Right renal pelvis (tissue), 4 donors: ENCODE data around the gene PFKFB4. TPM values are rescaled to one million over a fixed set of nuclear protein-coding genes. Genes with fewer than 3 reads are reported as not detected.
"Not testable (repeated sequence)": the region's sequence is repeated elsewhere in the genome, so short reads cannot be mapped to it uniquely, and the experiment has no call there.

Experiments
- DNase-seq, 4 donors: peaks; one replicate each; pipeline ENCODE4 v3.0.0-alpha.2; 2013; ENCODE audit warnings: low read depth in 4 of 4, low spot score in 3 of 4, missing footprints in 1 of 4
- polyA plus RNA-seq, 4 donors: library from polyadenylated mRNA; unstranded; fragments of 120-200 nt; gene quantifications; one replicate each; pipeline ENCODE4 v1.2.1, GENCODE V29; 2013; ENCODE audit not compliant: insufficient read length in 4 of 4

PFKFB4 gene
- polyA plus RNA-seq, 4 donors: 3.9 to 5.4 (median 4.9) TPM

DNA sequence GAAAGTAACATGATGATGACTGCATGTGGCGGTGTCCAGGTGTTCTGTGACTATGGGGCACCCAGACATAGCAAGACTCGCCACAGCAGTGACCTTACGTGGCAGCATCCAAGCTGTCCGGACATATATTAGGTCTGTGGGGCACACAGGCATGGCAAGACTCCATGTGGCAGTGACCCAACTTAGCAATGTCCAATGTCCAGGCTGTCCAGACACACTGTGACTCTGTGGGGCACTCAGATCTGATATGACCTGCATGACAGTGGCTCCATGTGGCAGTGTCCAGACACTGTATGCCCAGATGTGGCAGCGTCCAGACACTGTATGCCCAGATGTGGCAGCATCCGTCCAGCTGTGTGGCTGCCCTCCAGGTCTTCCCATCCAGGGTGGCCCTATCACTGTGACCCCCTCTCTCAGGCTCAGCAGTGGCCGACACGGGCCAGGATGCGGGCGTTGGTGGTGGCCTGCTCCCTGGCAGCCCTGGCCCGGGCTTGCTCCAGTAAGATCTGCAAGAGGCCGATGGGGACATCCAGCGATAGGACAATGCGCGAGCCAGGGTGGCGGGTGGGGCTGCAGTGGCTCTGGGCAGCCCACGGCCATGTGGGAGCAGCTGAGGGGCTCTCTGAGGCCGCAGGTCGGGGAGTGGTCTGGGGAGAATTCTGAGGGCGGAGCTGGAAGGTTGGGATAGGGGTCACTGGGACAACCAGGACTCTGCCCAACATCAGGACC is 5.9 kb upstream of the PFKFB4 start:
- DNase-seq: no peak

DNA sequence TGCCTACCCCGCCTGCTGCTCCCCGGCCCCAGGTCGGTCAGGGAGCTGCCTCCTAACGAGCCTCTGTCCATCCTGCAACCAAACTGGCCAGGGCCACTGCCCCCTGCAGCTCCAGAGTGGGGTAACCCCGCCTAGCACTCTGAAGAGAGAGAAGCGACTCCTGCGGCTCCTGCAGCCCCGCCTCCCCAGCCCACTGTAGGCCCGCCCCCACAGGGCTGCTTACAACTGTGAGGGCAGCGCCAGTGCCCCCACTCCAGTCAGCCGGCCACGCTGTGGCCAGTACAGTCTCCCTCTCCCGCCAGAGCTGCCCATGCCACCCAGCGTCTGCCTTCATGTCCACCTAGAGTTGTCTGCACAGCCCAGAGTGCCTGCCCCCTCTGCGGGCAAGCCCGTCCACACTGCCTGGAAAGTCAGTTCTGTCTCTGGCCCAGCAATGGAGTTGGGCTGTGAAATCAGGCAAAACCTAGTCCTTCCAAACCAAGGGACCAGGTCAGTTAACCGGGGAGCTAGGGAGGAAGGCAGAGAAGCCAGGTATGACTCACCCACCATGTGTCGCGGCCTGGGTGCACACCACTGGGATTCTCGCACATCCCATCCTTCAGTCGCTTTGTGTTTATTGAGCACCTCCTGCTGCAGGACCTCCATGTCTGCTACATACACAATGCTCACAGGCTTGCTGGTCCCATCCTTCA is 4.6 kb upstream of the PFKFB4 start:
- no peak for DNase-seq

DNA sequence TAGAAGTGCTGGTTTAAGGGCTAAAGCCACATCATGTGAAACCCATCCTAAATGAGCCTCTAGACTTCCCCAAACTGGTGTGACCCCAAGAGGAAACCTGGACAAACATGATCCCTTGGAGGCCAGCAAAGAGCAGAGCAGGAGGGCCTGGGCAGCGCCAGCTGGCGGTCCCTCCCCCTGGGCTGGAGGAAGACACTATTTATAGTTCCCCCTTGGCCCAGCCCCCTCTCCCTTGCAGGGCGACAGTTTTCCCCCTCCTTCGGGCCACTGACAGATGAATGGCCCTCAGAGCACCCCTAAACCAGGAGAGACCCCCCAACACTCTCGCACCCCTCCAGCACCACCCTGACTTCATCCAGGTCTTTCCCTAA is 4.0 kb upstream of the PFKFB4 start:
- DNase-seq: no peak

DNA sequence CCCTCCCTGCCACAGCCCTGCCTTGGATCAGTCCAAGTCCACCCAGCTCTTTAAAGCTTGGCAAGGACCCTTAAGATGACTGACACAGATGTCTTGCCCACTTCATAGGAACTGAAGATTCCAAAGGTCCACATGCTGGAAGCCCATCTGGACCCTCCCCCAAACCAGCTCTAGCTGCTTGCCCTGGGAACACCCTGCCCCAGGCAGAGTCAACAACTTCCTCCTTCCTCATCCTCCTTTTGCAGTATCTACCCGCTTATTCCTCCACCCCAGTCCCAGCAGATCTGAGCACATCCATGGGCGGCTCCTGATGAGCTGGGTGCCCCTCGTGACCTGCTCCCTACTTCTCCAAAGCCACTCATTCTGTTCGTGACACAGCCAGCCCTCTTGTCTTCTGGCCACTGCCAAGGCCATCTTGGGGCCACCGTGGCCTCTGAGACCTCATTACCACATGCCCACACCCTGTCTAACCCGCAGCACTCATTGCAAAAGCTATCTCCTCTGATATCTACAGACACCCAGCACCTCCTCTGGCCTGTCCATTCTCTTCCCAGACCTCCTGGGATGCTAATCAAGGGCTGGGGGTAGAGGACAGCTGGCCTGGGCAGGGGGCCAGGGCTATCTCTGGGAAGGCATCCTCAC is 2.0 kb upstream of the PFKFB4 start:
- no peak for DNase-seq

DNA sequence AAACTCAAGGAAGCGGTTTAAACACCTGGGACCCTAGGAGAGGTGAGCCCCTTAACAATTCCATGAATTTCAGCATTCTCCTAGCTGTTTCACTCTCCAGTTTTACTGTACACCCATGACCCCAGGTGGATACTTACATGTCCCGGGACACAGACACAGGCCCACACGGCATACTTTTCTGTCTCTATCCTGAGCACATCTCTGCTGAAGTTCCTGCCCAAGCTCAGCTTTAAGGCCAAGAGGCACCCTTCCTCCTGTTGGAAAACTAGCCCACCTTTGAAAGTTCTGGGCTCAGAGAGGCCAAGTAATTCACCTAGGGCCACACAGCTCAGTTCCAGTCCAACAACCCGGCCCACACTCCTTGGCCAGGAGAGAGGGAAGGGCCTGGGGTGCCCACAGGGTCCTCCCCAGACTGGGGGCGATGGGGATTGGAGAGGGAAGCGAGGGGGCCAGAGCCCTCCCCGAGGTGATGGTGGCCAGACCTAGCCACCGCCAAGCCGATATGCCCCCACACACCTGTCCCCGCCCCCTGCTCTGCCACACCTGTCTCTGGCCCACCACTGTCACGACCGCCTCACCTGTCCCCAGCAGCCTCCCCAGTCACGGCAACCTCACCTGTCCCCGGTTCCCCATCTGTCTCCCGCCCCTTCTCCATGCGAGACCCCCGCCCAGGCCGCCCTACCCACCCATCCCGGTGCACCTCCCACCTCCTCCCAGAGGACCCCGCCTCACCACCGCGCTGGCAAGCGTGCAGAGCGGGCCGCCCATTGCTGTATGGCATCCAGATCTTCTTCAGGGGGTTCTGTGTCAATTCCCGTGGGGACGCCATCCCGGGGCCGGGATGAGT is 431 bp downstream of the PFKFB4 start:
- DNase-seq: no peak

DNA sequence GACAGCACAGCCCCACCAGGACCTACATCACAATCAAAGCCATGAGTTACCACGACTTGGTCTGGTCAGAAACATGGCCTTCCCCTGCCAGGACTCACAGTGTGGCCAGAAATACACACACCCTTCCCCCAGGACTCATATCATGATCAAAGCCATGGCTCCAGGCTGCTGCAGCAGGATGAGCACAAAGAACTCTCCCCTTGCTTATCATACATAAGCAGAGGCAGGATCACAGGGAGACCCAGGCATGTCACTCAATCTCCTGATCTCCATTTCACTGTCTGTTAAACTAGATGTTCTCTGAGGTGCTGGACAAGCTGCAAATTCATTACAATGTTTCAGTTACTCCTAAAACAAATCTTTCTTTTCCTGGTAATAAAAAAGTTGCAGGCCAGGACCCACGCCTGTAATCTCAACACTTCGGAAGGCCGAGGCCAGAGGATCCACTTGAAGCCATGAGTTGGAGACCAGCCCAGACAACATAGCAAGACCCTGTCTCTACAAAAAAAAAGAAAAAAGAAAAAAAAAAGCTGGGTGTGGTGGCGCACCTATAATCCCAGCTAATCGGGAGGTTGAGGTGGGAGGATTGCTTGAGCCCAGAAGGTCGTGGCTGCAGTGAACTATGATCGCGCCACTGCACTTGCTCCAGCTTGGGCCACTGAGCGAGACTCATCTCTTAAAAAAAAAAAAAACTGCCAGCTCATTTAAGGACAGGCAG is 1.2 kb downstream of the PFKFB4 start:
- DNase-seq: no peak

DNA sequence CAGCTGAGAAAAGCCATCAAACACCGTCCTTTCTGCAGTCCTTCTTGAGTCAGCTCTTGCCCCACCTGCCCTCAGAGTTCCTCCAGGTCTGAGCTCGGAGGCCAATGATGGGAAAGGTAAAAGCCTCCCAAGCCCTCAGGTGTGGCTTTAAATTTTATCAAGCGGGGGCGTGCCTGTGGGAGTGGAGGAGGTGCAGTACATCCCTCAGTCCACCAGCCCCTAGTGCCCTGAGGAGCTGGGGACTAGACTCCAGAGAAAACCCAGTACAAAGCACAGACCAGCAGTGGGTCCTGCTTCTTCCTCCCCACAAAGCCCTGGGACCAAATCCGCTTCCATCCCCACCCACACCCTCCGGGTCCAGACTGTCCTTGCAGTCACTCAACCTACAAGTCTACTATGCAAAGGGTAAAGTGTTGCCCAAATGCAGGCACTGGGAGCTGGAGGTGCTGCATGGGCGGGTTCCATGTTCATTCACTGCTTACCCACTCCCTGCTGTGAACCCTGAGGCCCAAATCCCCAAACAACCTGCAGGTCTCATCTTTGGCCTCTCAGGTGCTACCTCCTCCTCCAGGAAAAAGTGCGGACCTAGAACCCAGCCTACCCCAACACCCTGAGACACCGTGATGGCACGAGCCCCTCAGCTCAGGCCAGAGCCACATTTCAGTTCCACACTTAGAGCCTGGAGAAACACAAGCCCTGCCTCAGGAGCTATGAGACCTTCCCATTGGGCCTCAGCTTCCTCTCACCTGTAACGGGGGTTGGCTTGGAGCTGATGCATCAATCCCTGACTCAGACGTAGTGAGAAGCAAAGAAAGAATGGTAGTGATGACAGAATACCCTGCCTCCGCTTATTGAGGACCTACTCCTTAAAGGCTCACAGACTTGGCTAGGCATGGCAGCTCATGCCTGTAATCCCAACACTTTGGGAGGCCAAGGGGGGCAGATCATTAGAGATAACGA is 2.4 kb downstream of the PFKFB4 start:
- no peak for DNase-seq

DNA sequence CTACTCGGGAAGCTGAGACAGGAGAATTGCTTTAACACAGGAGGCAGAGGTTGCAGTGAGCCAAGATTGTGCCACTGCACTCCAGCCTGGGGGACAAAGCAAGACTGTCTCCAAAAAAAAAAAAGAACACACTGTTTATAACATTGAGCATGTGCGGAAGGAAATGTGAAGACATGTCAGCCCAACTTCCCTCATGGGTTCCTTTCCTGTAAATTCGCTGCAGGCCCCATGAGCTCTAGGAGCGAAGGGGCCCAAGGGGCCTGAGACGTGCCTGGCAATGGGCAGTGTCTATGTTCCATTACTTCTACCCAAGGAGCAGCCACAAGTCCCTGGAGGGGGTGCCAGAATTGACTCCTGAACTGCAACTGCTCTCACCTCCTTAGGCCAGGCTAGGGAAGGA is 3.2 kb downstream of the PFKFB4 start:
- no peak for DNase-seq

DNA sequence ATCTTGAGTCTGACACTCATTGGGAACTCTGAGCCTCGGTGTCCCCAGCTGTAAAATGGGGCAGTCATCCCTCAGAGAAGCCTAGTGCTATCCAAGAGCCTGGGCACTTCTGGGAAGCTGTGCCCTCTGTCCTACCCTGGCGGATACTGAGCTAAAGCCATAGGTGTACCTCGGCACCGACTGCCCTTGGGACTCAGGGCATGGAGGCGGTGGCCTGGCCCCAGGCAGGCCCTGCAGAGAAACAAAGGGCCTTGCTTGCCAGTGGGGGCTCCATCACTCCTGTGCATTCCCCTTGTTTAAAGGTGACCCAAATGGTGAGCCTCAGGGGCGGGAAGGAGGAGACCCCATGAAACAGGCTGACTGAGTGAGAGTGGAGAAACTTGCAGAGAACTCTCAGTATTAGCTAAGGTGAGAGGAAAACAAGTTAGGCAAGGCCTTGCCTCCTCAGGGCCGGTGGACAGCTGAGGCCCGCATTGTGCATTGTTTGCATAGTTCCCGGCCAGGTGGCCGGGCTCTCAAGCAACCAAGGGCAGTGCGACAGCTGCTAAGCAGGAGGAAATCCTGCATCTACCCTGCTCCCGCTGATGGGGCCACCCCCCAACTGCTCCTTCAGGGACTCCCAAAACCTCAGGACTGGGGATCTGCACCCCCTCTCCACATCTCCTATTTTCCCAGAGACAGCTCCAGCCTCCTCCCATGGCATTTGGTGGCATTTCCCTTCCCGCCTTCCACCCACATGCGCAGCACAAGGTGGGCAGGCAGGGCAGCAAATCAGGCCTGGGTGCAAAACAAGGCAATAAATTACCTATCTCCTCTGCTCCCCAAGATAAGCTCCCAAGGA is 4.3 kb downstream of the PFKFB4 start:
- DNase-seq: no peak

DNA sequence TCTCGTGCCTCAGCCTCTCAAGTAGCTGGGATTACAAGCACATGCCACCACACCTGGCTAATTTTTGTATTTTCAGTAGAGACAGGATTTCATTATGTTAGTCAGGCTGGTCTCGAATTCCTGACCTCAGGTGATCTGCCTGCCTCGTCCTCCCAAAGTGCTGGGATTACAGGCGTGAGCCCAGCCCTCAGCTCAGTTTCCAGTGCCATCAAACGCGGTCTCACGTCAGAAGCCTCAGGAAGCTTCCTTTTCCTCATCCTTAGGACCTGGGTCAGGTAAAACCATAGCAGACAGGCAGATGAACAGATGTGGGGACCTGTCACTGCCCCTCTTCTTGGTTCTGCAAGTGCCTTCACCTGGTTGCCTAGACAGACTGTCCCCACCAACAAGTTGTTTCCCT is 5.0 kb downstream of the PFKFB4 start:
- not testable (repeated sequence) for DNase-seq

DNA sequence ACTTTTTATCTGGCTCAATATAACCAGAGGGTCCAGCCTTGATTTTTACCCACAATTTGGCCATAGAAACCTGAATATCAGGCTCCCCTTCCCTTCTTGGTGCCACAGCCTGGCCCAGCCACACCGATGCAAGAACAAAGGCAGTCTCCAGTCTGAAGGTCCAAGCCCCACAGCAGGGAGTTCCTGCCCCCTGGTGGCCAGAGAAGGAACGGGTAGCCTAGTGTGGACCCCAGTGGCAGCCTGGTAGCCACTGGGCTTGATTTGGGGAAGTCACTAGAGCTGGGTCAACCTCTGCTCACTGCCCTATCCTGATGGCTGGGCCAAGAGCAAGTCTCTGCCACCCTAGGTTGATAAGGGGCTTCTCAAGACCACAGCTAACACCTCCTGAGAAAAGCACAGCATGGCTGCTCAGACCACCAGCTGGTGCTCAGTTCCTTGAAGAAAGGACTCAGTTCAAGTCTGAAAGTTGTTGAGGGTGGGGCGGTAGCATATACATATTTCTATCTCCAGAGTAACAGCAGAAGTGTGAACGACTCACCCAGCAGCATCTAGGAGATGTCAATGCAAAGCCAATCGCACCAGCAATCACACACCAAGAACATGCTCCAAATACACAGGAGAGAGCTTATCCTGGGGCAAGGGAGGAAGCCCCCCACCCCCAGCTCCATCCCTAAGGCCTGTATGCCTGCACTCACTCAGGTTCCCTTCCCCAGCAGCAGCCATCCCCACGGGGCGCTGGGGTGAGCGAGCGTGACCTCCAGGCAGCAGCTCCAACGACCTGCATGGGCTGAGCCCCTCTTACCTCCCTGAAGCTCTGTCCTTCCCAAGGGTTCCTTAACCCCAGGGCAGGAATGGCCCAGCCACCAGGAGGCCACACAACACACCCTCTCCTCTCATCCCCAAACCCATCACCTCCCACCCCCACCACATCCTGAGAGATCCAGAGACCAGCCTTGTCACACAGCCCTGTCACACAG is 7.6 kb downstream of the PFKFB4 start:
- peak; percentile 53 to 69 (median 64) for DNase-seq

DNA sequence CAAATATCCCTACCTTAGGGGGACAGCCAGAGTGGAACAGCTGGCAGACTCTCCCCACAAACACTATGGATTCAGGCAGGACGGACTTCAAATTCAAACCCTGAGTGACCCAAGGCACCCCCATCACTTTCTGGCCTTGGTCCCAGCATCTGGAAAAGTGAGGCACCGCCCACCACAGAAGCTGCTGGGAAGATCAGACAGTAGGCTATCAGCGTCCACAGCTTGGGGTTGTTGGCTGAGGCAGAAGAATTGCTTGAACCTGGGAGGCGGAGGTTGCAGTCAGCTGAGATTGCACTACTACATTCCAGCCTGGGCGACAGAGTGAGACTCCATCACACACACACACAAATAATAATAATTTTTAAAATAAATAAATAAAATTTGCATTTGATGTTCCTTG is 8.5 kb downstream of the PFKFB4 start:
- DNase-seq: no peak

DNA sequence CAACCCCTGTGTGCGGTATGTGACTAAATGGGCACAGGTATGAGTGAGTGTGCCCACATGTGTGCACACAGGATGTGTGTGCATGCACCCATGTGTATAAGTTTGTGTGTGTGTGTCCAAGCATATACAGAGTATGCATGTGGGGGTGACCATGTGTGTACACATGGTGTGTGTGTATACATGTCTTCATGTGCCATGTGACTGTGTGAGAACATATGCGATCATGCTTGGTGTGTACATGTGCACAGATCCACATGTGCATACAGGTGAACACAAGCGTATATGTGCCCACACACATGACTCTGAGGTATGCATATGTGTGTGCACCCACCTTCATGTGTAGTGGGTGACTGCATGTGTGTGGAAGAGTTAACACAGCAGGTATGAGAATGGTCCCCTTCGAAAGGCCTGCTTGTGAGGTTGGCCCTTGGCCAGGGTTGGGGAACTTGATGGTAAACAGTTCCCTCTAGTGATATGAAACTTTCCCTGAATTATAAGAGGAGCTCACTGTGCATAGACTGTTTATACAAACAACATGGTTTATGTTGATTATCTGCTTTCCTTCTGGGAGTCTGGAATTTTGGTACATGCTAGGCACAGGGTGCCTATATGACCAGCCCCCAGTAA is 10.3 kb downstream of the PFKFB4 start:
- no peak for DNase-seq

DNA sequence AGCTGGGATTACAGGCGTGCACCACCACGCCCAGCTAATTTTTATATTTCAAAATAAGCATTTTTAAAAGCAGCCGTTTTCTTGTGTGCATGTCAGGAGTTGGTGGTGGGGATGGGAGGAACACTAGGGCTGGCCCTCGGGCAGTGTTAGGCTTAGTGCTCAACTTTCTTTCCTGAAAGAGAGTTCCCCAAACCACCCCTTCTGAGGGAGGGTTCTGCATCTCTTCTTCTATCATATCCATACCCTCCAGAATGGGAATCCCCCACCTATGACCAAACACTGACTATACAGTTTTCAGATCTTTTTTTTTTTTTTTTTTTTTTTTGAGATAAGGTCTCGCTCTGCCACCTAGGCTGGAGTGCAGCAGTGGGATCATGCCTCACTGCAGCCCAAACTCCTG is 12.5 kb downstream of the PFKFB4 start:
- DNase-seq: no peak

DNA sequence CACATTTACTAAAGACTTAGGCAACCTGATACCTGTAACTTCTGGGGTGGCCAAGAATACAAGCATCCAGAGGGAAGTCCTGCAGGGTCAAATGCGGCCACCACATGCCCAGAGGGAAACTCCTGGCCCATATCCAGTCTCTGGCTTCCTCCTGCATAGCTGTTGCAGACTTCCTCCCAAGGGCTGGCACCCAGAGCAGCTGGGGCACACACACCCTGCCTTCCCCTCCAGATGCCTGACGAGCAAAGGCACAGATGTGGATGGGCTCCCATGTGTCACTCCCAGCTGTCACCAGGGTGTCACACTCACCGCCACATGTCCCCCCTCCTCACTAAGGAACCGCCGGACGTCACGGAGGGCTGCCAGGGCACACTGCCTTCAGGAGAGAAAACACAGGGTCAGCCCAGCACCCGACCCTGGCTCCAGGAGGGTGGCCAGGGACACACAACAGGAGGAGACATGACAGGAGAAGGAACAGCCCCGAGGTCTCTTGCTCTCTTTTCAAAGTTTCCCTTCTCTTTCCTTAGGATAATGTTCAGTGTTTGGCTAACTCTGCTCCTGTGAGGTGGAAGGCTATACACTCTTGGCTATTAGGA is 13.2 kb downstream of the PFKFB4 start:
- no peak for DNase-seq

DNA sequence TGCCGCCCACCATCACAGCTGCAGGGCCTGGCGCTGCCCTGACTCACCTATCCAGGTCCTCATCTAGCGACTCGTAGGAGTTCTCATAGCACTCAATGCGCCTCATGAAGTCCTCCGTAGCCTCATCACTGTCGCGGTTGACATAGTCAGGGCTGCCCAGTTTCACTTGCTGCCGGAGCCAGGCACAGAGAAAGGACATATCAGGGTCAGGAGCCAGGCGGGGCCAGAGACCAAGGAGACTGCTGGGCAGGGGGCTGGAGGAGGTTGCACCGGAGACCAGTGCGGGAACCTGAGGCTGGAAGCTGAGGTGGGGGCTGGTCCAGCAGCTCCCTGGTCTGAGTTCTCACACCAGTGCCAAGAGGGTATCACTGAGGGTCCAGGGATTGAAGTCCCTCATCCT is 18.2 kb downstream of the PFKFB4 start:
- no peak for DNase-seq
